Type B pancreatic cell (in vitro differentiated cells): Measurements from ENCODE around the gene DUSP3. TPM values are rescaled to one million over a fixed set of nuclear protein-coding genes. Genes with fewer than 3 reads are reported as not detected.

Source experiments
- DNase-seq: peaks from one replicate; pipeline ENCODE4 v3.0.0; 2021; ENCODE audit warnings: mixed read lengths; ENCODE audit not compliant: unreplicated experiment; ENCODE audit errors: extremely low spot score
- H3K27ac Mint-ChIP-seq: 2 replicates; pipeline ENCODE4 v1.8.0; 2021; ENCODE audit warnings: mild to moderate bottlenecking, mixed read lengths
- H3K27me3 Mint-ChIP-seq: 2 replicates; pipeline ENCODE4 v1.8.0; 2021; ENCODE audit warnings: mixed read lengths
- H3K36me3 Mint-ChIP-seq: 2 replicates; pipeline ENCODE4 v1.8.0; 2021; ENCODE audit warnings: mixed read lengths
- H3K4me1 Mint-ChIP-seq: one replicate; pipeline ENCODE4 v1.8.0; 2021; ENCODE audit warnings: mixed read lengths; ENCODE audit not compliant: unreplicated experiment
- H3K4me3 Mint-ChIP-seq: 2 replicates; pipeline ENCODE4 v1.8.0; 2021; ENCODE audit warnings: mild to moderate bottlenecking, mixed read lengths
- H3K9me3 Mint-ChIP-seq: 2 replicates; pipeline ENCODE4 v1.8.0; 2021; ENCODE audit warnings: mixed read lengths
- CTCF ChIP-seq: fragments of 200-600 bp; sonication (generic); conservative IDR thresholded peaks from 2 replicates; pipeline ENCODE4 v1.5.0; 2021; ENCODE audit warnings: antibody characterized with exemption, mild to moderate bottlenecking
- total RNA-seq: library from RNA; stranded (reverse); gene quantifications from 2 replicates; pipeline ENCODE4 v1.2.1, GENCODE V29; 2021; ENCODE audit warnings: low replicate concordance

Gene DUSP3
- total RNA-seq, 1 donor from 2014 or later = 36.4 TPM

GRCh38 chr17:43728081-43728480 is 50.7 kb downstream of the DUSP3 start:
- Mint-ChIP-seq H3K9me3 (no peaks in the 10 kb centered on the region), H3K27me3 (no peaks in the 10 kb centered on the region), H3K27ac (no peak overlapping the region), H3K4me1 (peaks cover 10% of the 10 kb centered on the region), H3K4me3 (no peak overlapping the region), H3K36me3 (no peaks in the 10 kb centered on the region)
- no peak for TF ChIP-seq CTCF
- no peak for DNase-seq

GRCh38 chr17:43723697-43724359 is 54.9 kb downstream of the DUSP3 start:
- Mint-ChIP-seq H3K4me3 (no peak overlapping the region), H3K36me3 (no peaks in the 10 kb centered on the region), H3K27ac (peak overlapping the region; percentile 63), H3K4me1 (peaks cover 41% of the 10 kb centered on the region), H3K27me3 (peaks cover 6% of the 10 kb centered on the region), H3K9me3 (no peaks in the 10 kb centered on the region)
- TF ChIP-seq CTCF = no peak
- no peak for DNase-seq

- TF ChIP-seq CTCF = no peak
- peak overlapping the region; percentile 65 for H3K4me3 Mint-ChIP-seq
- no peaks in the 10 kb centered on the region for H3K36me3 Mint-ChIP-seq
- no peaks in the 10 kb centered on the region for H3K9me3 Mint-ChIP-seq
- H3K27me3 Mint-ChIP-seq = peaks cover 6% of the 10 kb centered on the region
- no peak for DNase-seq
- peaks cover 47% of the 10 kb centered on the region for H3K4me1 Mint-ChIP-seq
- H3K27ac Mint-ChIP-seq = peak overlapping the region; percentile 63
Measured at GRCh38 chr17:43722870-43723665, 55.7 kb downstream of the DUSP3 start.

- no peak for TF ChIP-seq CTCF
- H3K27me3 Mint-ChIP-seq = peaks cover 6% of the 10 kb centered on the region
- H3K27ac Mint-ChIP-seq = peak overlapping the region; percentile 63
- H3K4me1 Mint-ChIP-seq = peaks cover 49% of the 10 kb centered on the region
- no peak for DNase-seq
- H3K36me3 Mint-ChIP-seq = no peaks in the 10 kb centered on the region
- no peaks in the 10 kb centered on the region for H3K9me3 Mint-ChIP-seq
- peak overlapping the region; percentile 90 for H3K4me3 Mint-ChIP-seq
Measured at GRCh38 chr17:43722269-43722619, 56.5 kb downstream of the DUSP3 start.

- peak overlapping the region; percentile 81 for H3K27ac Mint-ChIP-seq
- TF ChIP-seq CTCF = no peak
Measured at GRCh38 chr17:43721537-43722268, 57.1 kb downstream of the DUSP3 start.

More at GRCh38 chr17:43721537-43722268, 57.1 kb downstream of the DUSP3 start:
- Mint-ChIP-seq H3K27me3 (peaks cover 9% of the 10 kb centered on the region), H3K4me1 (peaks cover 53% of the 10 kb centered on the region), H3K4me3 (peak overlapping the region; percentile 90), H3K36me3 (no peaks in the 10 kb centered on the region), H3K9me3 (no peaks in the 10 kb centered on the region)
- DNase-seq = no peak
